HG03097 (cell line): ENCODE results near the gene NARF.
"Not testable (repeated sequence)": the region's sequence is repeated elsewhere in the genome, so short reads cannot be mapped to it uniquely, and the experiment has no call there.

Experiments used
- ATAC-seq: cut with Tn5 transposase; IDR thresholded peaks from one replicate; pipeline ENCODE4 v1.9.1; 2021; ENCODE audit not compliant: unreplicated experiment, low FRiP score

Gene NARF

GRCh38 chr17:82445542-82445941, 13.0 kb upstream of the NARF start:
- ATAC-seq: no peak

GRCh38 chr17:82446124-82446523, 12.4 kb upstream of the NARF start:
- no peak for ATAC-seq

- ATAC-seq: no peak
Measured at GRCh38 chr17:82446649-82447048, 11.9 kb upstream of the NARF start.

- ATAC-seq: no peak
Measured at GRCh38 chr17:82447876-82448275, 10.7 kb upstream of the NARF start.

GRCh38 chr17:82449131-82449882, 9.2 kb upstream of the NARF start:
- peak; percentile 46 for ATAC-seq

- no peak for ATAC-seq
Measured at GRCh38 chr17:82449883-82450356, 8.6 kb upstream of the NARF start.

- peak; percentile 56 for ATAC-seq
Measured at GRCh38 chr17:82450357-82451106, 8.0 kb upstream of the NARF start, which contains the start of gene CYBC1. Gene CYBC1, minus strand, starts transcription at chr17:82450752. Its CDS starts 1,498 bp downstream, at chr17:82449254.

- no peak for ATAC-seq
Measured at GRCh38 chr17:82452162-82452561, 6.4 kb upstream of the NARF start.

GRCh38 chr17:82453151-82453550, 5.4 kb upstream of the NARF start:
- ATAC-seq: not testable (repeated sequence)

GRCh38 chr17:82453706-82454105, 4.8 kb upstream of the NARF start:
- not testable (repeated sequence) for ATAC-seq

- no peak for ATAC-seq
Measured at GRCh38 chr17:82457073-82457928, 1.2 kb upstream of the NARF start.

GRCh38 chr17:82457929-82458178, 687 bp upstream of the NARF start:
- no peak for ATAC-seq

- ATAC-seq: no peak
Measured at GRCh38 chr17:82458885-82459424, 414 bp downstream of the NARF start.

- not testable (repeated sequence) for ATAC-seq
Measured at GRCh38 chr17:82459936-82460335, 1.4 kb downstream of the NARF start.

- no peak for ATAC-seq
Measured at GRCh38 chr17:82461827-82462524, 3.4 kb downstream of the NARF start.

- no peak for ATAC-seq
Measured at GRCh38 chr17:82463391-82463790, 4.8 kb downstream of the NARF start.

- ATAC-seq: no peak
Measured at GRCh38 chr17:82463925-82464566, 5.5 kb downstream of the NARF start.

GRCh38 chr17:82464567-82464929, 6.0 kb downstream of the NARF start:
- no peak for ATAC-seq

- no peak for ATAC-seq
Measured at GRCh38 chr17:82465023-82465603, 6.6 kb downstream of the NARF start.
